GM19043 (cell line): ENCODE measurements around the gene ABHD11.
"Not testable (repeated sequence)": the region's sequence is repeated elsewhere in the genome, so short reads cannot be mapped to it uniquely, and the experiment has no call there.

ENCODE experiments used
- ATAC-seq: cut with Tn5 transposase; IDR thresholded peaks from one replicate; pipeline ENCODE4 v1.9.1; 2021; ENCODE audit warnings: low read depth; ENCODE audit not compliant: unreplicated experiment

Gene ABHD11

DNA sequence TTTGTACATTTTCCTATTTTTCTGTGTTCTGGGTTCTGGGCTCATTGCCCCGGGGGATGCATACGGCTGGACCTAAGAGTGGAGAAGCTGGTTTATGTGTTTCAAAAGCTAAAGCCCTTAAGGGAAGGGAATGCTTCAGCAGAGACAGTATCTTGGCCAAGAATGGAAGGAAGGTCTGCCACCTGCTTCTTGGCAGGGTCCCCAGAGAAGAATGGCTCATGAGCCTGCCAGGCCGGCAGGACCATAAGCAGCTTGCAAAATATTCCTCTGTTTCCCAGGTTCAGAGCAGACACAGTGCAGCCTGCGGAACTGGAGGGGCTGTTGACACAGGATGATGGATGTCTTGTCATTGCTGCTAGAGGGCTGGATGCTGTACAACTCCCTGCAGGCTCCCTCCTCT lies 7.8 kb upstream of the ABHD11 start:
- ATAC-seq: no peak

- no peak for ATAC-seq
These were observed 4.4 kb upstream of the ABHD11 start for GRCh38 chr7:73742753-73743641.

- ATAC-seq: no peak
These were observed 3.7 kb upstream of the ABHD11 start for GRCh38 chr7:73742338-73742752.

- no peak for ATAC-seq
These were observed 3.0 kb upstream of the ABHD11 start for GRCh38 chr7:73741600-73741999.

GRCh38 chr7:73740771-73741170 lies 2.2 kb upstream of the ABHD11 start:
- ATAC-seq: no peak

DNA sequence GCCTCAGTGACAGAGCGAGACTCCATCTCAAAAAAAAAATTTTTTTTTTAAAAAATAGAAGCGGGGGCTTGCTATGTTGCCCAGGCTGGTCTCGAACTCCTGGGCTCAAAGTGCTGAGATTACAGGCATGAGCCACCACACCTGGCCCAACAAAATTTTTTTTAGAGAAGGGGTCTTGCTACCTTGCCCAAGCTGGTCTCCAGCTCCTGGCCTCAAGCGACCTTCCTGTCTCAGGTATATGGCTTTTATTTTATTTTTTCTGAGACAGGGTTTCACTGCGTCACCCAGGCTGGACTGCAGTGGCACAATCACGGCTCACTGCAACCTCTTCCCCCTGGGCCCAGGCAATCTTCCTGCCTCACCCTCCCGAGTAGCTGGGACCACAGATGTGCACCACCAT lies 1.6 kb upstream of the ABHD11 start:
- ATAC-seq: no peak

GRCh38 chr7:73739387-73739767 lies 775 bp upstream of the ABHD11 start:
- ATAC-seq: no peak

- no peak for ATAC-seq
These were observed 386 bp downstream of the ABHD11 start for GRCh38 chr7:73738220-73738611.

DNA sequence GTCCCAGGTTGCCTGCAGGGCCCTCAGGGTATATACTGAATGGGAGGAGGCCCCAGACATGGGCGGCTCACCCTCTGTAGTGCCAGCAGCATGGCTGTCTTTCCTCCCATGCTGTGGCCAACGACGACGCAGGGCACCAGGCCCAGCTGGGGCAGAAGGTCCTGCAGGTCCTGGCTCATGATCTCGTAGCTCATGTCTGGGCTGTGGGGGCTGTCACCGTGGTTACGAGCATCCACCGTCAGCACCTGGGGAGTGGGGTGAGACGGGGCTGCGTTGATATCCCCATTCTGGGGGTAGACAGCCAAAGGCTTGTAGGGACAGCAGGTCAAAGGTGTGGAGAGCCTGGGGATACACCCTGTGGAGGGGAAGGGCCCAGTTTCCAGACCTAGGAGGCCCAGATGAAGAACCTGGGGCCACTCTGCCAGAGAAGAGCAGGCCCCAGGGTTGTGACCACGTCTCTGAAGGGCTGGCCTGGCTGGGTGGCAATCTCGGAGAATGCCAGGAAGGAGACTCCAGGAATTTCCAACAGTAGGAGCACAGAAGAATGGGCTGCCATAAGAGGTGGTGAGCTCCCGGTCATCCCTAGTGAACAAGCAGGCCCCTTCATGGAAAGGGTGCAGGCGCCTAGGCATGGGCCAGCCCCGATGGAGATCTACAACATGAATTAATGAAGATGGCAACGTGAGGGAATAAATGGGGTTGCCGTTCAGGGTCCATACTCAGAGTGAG lies 947 bp downstream of the ABHD11 start:
- ATAC-seq: no peak

DNA sequence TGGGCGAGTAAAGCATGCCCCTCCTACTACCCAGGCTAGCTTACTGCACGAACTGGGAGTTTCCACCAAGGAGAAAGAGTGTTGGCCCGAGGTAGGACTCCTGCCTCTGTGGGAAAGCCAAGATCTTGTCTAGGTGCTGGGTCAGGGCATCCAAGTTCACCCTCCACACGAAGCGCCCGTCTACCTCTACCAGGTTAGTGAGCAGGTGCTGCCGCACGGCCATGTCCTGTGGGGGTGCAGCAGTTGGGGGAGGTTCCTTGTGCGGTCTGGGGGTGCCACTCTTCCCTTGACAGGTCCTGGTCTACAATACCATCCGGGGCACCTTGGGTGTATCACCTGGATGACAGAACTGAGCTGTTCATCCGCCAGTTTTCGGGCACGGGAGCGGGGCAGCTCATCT lies 1.7 kb downstream of the ABHD11 start:
- no peak for ATAC-seq

GRCh38 chr7:73735528-73735905 lies 3.1 kb downstream of the ABHD11 start:
- no peak for ATAC-seq

- ATAC-seq: peak; percentile 40
These were observed 3.7 kb downstream of the ABHD11 start for GRCh38 chr7:73734619-73735527.

DNA sequence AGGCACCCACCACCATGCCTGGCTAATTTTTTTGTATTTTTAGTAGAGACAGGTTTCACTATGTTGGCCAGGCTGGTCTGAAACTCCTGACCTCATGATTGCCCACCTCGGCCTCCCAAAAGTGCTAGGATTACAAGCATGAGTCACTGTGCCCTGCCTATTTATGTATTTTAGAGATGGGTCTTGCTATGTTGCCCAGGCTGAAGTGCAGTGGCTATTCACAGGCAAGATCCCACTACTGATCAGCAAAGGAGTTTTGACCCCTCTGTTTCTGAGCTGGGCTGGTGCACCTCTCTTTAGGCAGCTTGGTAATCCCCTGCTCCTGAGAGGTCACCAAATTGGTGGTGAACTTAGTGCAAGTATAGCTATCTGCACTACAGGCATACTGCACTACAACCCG lies 6.2 kb downstream of the ABHD11 start:
- ATAC-seq: no peak

DNA sequence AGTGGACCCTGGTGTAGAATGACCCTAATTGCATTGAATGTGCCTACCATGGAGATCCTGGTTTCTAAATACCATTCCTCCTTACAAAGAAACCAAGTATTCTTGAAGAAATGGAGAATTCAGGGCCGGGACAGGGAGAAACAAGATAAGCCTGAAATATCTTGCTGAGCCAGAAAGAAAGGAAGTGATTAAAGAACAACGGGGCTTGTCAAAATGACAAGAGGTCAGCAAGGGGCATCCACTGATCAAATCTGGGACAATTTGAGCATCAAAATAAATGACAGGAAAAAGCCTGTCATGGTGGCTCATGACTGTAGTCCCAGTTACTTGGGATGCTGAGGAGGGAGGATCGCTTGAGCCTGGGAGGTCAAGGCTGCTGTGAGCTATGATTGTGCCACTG lies 8.1 kb downstream of the ABHD11 start:
- ATAC-seq: no peak

DNA sequence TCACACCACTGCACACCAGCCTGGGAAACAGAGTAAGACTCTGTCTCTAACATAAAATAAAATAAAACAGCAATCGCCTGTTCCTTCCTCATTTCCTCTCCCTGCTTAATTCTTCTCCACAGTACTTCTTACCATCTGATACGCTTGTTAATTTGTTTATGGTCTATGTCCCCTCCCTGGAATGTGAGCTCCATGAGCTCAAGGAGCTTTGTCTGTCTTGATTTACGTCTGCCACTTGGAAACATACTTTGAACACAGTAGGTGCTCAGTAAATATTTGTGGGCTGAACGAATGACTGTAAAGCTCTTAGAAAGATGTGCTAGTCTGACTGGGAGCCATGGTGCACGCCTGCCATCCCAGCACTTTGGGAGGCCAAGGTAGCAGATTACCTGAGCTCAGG lies 10.1 kb downstream of the ABHD11 start:
- ATAC-seq: no peak

DNA sequence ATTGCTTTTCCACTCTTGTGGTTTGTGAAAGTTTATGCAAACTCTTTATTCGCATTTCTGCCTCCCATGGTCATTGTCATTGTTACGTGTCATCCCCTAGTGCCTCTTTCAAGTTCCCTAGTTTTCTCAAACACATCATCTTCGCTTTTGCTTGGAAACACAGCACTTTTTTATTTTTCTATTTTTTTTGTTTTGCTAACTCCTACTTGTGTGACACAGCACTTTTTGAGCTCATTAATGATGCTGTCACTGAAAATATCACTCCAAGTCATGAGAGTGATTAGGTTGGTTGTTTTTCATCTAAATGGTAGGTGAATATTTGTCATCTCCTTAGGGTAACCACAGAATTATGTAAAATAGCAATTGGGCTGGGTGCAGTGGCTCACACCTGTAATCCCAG lies 10.7 kb downstream of the ABHD11 start:
- no peak for ATAC-seq

DNA sequence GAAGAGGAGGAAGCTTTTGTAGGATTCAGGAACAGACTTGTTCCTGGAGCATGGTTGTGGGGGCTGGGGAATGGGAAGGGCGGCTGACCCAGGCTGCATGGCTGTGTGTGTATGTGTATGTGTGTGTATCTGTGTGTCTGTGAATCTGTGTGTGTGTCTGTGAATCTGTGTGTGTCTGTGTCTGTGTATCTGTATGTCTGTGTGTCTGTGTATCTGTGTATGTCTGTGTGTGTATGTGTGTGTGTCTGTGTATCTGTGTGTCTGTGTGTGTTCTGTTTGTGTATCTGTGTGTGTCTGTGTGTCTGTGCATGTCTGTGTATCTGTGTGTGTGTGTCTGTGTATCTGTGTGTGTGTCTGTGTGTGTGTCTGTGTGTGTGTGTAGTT lies 12.5 kb downstream of the ABHD11 start:
- ATAC-seq: no peak

DNA sequence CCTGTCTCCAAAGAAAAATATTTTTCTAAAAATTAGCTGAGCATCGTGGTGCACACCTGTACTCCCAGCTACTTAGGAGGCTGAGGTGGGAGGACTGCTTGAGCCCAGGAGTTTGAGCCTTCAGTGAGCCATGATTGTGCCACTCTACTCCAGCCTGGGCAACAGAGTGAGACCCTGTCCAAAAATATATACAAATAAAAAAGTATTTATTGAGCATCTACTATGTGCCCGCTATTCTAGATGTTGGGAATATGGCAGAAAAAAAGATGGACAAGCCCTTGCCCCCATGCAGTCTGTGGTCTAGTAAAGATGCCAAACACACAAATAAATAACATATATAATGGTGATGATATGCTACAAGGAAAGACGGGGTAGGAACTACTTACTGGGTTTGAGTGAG lies 14.8 kb downstream of the ABHD11 start:
- ATAC-seq: no peak

GRCh38 chr7:73722785-73723184 lies 15.8 kb downstream of the ABHD11 start:
- ATAC-seq: no peak

- ATAC-seq: not testable (repeated sequence)
These were observed 16.4 kb downstream of the ABHD11 start for GRCh38 chr7:73722182-73722581.

- ATAC-seq: no peak
These were observed 17.2 kb downstream of the ABHD11 start for GRCh38 chr7:73721377-73721817.
